ENCODE data around the gene METTL27. TPM values are rescaled to one million over a fixed set of nuclear protein-coding genes. Genes with fewer than 3 reads are reported as not detected.

Gene METTL27
- total and polyA plus RNA-seq, 8 donors: 0.80 to 4.8 (median 2.0) TPM; not detected in 4

GRCh38 chr7:73828972-73829371, 13.3 kb downstream of the METTL27 start:
- Histone ChIP-seq H3K4me3 (no peak overlapping the region), H3K27me3 (peaks cover 0 to 52% (median 10%) of the 10 kb centered on the region in 3 donors), H3K27ac (peak overlapping the region in 4 of 5 donors; percentile 59 to 80 (median 72)), H3K4me1 (peaks cover 20 to 69% (median 64%) of the 10 kb centered on the region in 4 donors), H3K36me3 (no peaks in the 10 kb centered on the region), H3K9me3 (no peaks in the 10 kb centered on the region)
- 80 to 89% (median 87%) methylated on average over 5 of the region's 5 CpGs for WGBS, 5 donors
- intact Hi-C loops (cut with DNase I; ENCODE audit: low total_unique reads): no loop called here
- TF ChIP-seq, protein P1, sequence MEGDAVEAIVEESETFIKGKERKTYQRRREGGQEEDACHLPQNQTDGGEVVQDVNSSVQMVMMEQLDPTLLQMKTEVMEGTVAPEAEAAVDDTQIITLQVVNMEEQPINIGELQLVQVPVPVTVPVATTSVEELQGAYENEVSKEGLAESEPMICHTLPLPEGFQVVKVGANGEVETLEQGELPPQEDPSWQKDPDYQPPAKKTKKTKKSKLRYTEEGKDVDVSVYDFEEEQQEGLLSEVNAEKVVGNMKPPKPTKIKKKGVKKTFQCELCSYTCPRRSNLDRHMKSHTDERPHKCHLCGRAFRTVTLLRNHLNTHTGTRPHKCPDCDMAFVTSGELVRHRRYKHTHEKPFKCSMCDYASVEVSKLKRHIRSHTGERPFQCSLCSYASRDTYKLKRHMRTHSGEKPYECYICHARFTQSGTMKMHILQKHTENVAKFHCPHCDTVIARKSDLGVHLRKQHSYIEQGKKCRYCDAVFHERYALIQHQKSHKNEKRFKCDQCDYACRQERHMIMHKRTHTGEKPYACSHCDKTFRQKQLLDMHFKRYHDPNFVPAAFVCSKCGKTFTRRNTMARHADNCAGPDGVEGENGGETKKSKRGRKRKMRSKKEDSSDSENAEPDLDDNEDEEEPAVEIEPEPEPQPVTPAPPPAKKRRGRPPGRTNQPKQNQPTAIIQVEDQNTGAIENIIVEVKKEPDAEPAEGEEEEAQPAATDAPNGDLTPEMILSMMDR (IDR thresholded peaks at IDR 0.05): no peak
- TF ChIP-seq EP300 (IDR thresholded peaks at IDR 0.05) (no peak), POLR2A (IDR thresholded peaks at IDR 0.05) (no peak)
- DNase-seq: no peak

GRCh38 chr7:73828107-73828803, 14.1 kb downstream of the METTL27 start:
- intact Hi-C loops (cut with DNase I; ENCODE audit: low total_unique reads): no loop called here
- no peak overlapping the region for H3K4me3 ChIP-seq
- H3K36me3 ChIP-seq: no peaks in the 10 kb centered on the region
- peaks cover 20 to 69% (median 62%) of the 10 kb centered on the region in 4 donors for H3K4me1 ChIP-seq
- DNase-seq: peak; percentile 63 to 92
- H3K27ac ChIP-seq: peak overlapping the region; percentile 59 to 80 (median 71)
- H3K9me3 ChIP-seq: no peaks in the 10 kb centered on the region
- 35 to 61% (median 41%) methylated on average over 12 to 14 of the region's 14 CpGs for WGBS, 5 donors
- TF ChIP-seq POLR2A (IDR thresholded peaks at IDR 0.05) (no peak), EP300 (IDR thresholded peaks at IDR 0.05) (no peak), POLR2AphosphoS5 (IDR thresholded peaks at IDR 0.05) (peak in 1 of 3 donors; percentile 61)
- TF ChIP-seq, protein P1 (IDR thresholded peaks at IDR 0.05): no peak
- peaks cover 0 to 45% (median 10%) of the 10 kb centered on the region in 3 donors for H3K27me3 ChIP-seq

- TF ChIP-seq EP300 (IDR thresholded peaks at IDR 0.05) (no peak), POLR2A (IDR thresholded peaks at IDR 0.05) (no peak), POLR2AphosphoS5 (IDR thresholded peaks at IDR 0.05) (no peak)
- TF ChIP-seq, protein P1 (IDR thresholded peaks at IDR 0.05): no peak
- Histone ChIP-seq H3K36me3 (no peaks in the 10 kb centered on the region), H3K27me3 (peaks cover 0 to 39% (median 10%) of the 10 kb centered on the region in 3 donors), H3K9me3 (no peaks in the 10 kb centered on the region), H3K4me3 (no peak overlapping the region), H3K27ac (peak overlapping the region; percentile 44 to 80 (median 71)), H3K4me1 (peaks cover 20 to 69% (median 56%) of the 10 kb centered on the region in 4 donors)
- 12 to 25% (median 15%) methylated on average over 8 to 11 of the region's 11 CpGs for WGBS, 5 donors
- peak; percentile 89 to 93 for DNase-seq
- intact Hi-C loops (cut with DNase I; ENCODE audit: low total_unique reads): no loop called here
Measured at GRCh38 chr7:73827567-73828106, 14.7 kb downstream of the METTL27 start.

DNA sequence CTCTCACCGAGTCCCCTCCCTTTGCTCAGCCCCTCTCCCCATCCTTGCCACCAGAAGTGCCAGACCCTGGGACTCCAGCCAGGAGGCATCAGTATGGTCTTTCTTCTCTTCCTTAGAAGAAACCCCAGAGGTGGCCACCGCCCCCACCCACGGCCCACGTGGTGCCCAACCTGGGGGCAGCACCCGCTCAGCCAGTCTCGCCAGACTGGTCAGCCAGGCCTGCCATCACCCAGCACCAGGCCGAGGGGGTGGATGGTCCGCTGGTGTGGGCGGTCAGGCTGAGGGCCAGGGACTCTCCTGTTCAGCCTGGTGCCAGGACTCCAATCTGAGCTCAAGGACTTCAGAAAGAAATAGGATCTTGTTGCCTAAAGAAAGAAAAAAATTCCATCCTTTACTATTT, 17.3 kb downstream of the METTL27 start:
- Histone ChIP-seq H3K4me1 (peaks cover 20 to 49% (median 33%) of the 10 kb centered on the region in 4 donors), H3K9me3 (no peaks in the 10 kb centered on the region), H3K4me3 (no peak overlapping the region), H3K27ac (no peak overlapping the region), H3K36me3 (no peaks in the 10 kb centered on the region), H3K27me3 (peaks cover 0 to 25% (median 0%) of the 10 kb centered on the region in 3 donors)
- TF ChIP-seq POLR2A (IDR thresholded peaks at IDR 0.05): no peak
- TF ChIP-seq, protein P1 (IDR thresholded peaks at IDR 0.05): no peak
- no peak for TF ChIP-seq EP300 (IDR thresholded peaks at IDR 0.05)
- no peak for TF ChIP-seq POLR2AphosphoS5 (IDR thresholded peaks at IDR 0.05)
- intact Hi-C loops (cut with DNase I; ENCODE audit: low total_unique reads): no loop called here
- DNase-seq: no peak
- whole genome bisulfite sequencing, 5 donors: 60 to 71% (median 71%) methylated on average over 9 of the region's 9 CpGs

Data from stomach (tissue), 9 donors.